M059J (cell line): ENCODE results near the gene SPPL2B. TPM values are rescaled to one million over a fixed set of nuclear protein-coding genes. Genes with fewer than 3 reads are reported as not detected.
A peak's percentile ranks its signal among the peaks of the same experiment; 100 is the strongest.

ENCODE experiments used
- DNase-seq: peaks from one replicate; pipeline ENCODE4 v3.0.0-alpha.2; 2012; ENCODE audit warnings: low read depth
- total RNA-seq: library from RNA; depleted of rRNA; stranded (reverse); fragments of >200 nt; shearing (Covaris generic); gene quantifications from 2 replicates; pipeline ENCODE4 v1.2.3, GENCODE V29; 2014

Gene SPPL2B
- total RNA-seq, 1 experiment from 2014 or later, result 31.9 TPM

- DNase-seq, result no peak
Measured at GRCh38 chr19:2302319-2303210, 25.9 kb upstream of the SPPL2B start.

GRCh38 chr19:2303211-2303798 lies 25.2 kb upstream of the SPPL2B start:
- no peak for DNase-seq

- DNase-seq, result no peak
Measured at GRCh38 chr19:2305452-2306280, 22.8 kb upstream of the SPPL2B start.

- no peak for DNase-seq
Measured at GRCh38 chr19:2306281-2306806, 22.1 kb upstream of the SPPL2B start.

- no peak for DNase-seq
Measured at GRCh38 chr19:2306971-2307370, 21.5 kb upstream of the SPPL2B start.

GRCh38 chr19:2307518-2308012 lies 20.9 kb upstream of the SPPL2B start:
- DNase-seq, result no peak

- no peak for DNase-seq
Measured at GRCh38 chr19:2308114-2308556, 20.3 kb upstream of the SPPL2B start, which contains the start of gene LINGO3. TSS of gene LINGO3 (minus strand) at chr19:2308154. CDS start at chr19:2291776, 16,378 bp downstream.

GRCh38 chr19:2309734-2310362 lies 18.6 kb upstream of the SPPL2B start:
- DNase-seq, result peak; percentile 92

- no peak for DNase-seq
Measured at GRCh38 chr19:2311093-2311492, 17.4 kb upstream of the SPPL2B start.

- DNase-seq, result no peak
Measured at GRCh38 chr19:2312820-2313501, 15.5 kb upstream of the SPPL2B start.

- DNase-seq, result no peak
Measured at GRCh38 chr19:2315121-2315817, 13.2 kb upstream of the SPPL2B start.

GRCh38 chr19:2315818-2316353 lies 12.6 kb upstream of the SPPL2B start:
- DNase-seq, result peak; percentile 62

GRCh38 chr19:2317300-2317699 lies 11.2 kb upstream of the SPPL2B start:
- DNase-seq, result no peak

GRCh38 chr19:2317756-2318155 lies 10.7 kb upstream of the SPPL2B start:
- DNase-seq, result no peak

GRCh38 chr19:2318923-2319322 lies 9.6 kb upstream of the SPPL2B start:
- DNase-seq, result no peak

GRCh38 chr19:2319551-2319950 lies 8.9 kb upstream of the SPPL2B start:
- no peak for DNase-seq

- no peak for DNase-seq
Measured at GRCh38 chr19:2320049-2320448, 8.4 kb upstream of the SPPL2B start.

- DNase-seq, result no peak
Measured at GRCh38 chr19:2320939-2321338, 7.5 kb upstream of the SPPL2B start.

- no peak for DNase-seq
Measured at GRCh38 chr19:2321565-2322283, 6.8 kb upstream of the SPPL2B start.
